T-cell (primary cell): ENCODE data around the gene UBE2V1. TPM values are rescaled to one million over a fixed set of nuclear protein-coding genes. Genes with fewer than 3 reads are reported as not detected.
A peak's percentile ranks its signal among the peaks of the same experiment; 100 is the strongest.

Source experiments
- ATAC-seq, 4 experiments: fragments of 200-7000 bp in 3 of 4; fragments of 150-1000 bp in 1 of 4; cut with Tn5 transposase; replicated peaks in 1 of 4; 1 replicate in 3 of 4; 2 replicates in 1 of 4; pipeline ENCODE4 v1.10.0; 2021; ENCODE audit warnings: moderate library complexity in 3 of 4, mild to moderate bottlenecking in 2 of 4, moderate number of reproducible peaks in 1 of 4
- CTCF ChIA-PET, 2 donors: fragments of 300-600 bp; sonication (Branson Sonifier 250); formaldehyde crosslinking; loops; one replicate each; lab custom pipeline; 2022; ENCODE audit warnings: antibody characterized with exemption in 2 of 2; lab: Charles Lee
- POLR2A ChIA-PET, 2 donors: fragments of 300-600 bp; sonication (Branson Sonifier 250); formaldehyde crosslinking; loops; one replicate each; lab custom pipeline; 2022; ENCODE audit warnings: antibody characterized with exemption in 2 of 2; lab: Charles Lee
- DNase-seq, 35 experiments: peaks; one replicate each; pipeline versions ENCODE4 v3.0.0 to v3.0.0-alpha.2; 2013 to 2023
- H3K27ac ChIP-seq: one replicate; pipeline ENCODE4 v1.5.1; 2013; ENCODE audit warnings: low read length
- H3K27me3 ChIP-seq, 2 experiments: replicated peaks in 1 of 2; 1 replicate in 1 of 2; 2 replicates in 1 of 2; pipeline versions ENCODE4 v1.6.1 to v1.7.0; 2013; ENCODE audit warnings: low read length in 1 of 2, mixed read lengths in 1 of 2; ENCODE audit not compliant: control insufficient read depth in 2 of 2, insufficient read depth in 2 of 2; ENCODE audit errors: extremely low read depth in 1 of 2
- H3K36me3 ChIP-seq, 2 donors: 1 replicate in 1 of 2; 2 replicates in 1 of 2; pipeline versions ENCODE4 v1.6.1 to v1.7.0; 2013; ENCODE audit warnings: low read length in 1 of 2; ENCODE audit not compliant: control insufficient read depth in 2 of 2, insufficient read depth in 1 of 2; ENCODE audit errors: extremely low read depth in 1 of 2
- H3K4me1 ChIP-seq, 2 experiments: 1 replicate in 1 of 2; 2 replicates in 1 of 2; pipeline versions ENCODE4 v1.6.1 to v1.7.0; 2013; ENCODE audit warnings: low read length in 2 of 2, mixed read lengths in 1 of 2; ENCODE audit not compliant: insufficient read depth in 2 of 2, control insufficient read depth in 1 of 2; ENCODE audit errors: extremely low read depth in 1 of 2
- H3K4me3 ChIP-seq, 2 donors: 1 replicate in 1 of 2; 2 replicates in 1 of 2; pipeline versions ENCODE4 v1.5.1 to v1.7.0; 2013; ENCODE audit warnings: mild to moderate bottlenecking in 2 of 2, low read length in 1 of 2, moderate library complexity in 1 of 2; ENCODE audit not compliant: control insufficient read depth in 1 of 2; ENCODE audit errors: extremely low read depth in 1 of 2
- H3K9me3 ChIP-seq: 2 replicates; pipeline ENCODE4 v1.7.0; 2013
- H3K27ac Mint-ChIP-seq, 2 donors: one replicate each; pipeline ENCODE4 v1.8.0; 2020 to 2021; ENCODE audit warnings: mild to moderate bottlenecking in 2 of 2, mixed read lengths in 2 of 2
- H3K27me3 Mint-ChIP-seq, 2 donors: one replicate each; pipeline ENCODE4 v1.8.0; 2021 to 2022; ENCODE audit warnings: mixed read lengths in 2 of 2
- H3K36me3 Mint-ChIP-seq: one replicate; pipeline ENCODE4 v1.8.0; 2021; ENCODE audit warnings: mixed read lengths
- H3K4me1 Mint-ChIP-seq, 3 donors: one replicate each; pipeline ENCODE4 v1.8.0; 2020 to 2022; ENCODE audit warnings: mixed read lengths in 3 of 3, mild to moderate bottlenecking in 1 of 3
- H3K4me3 Mint-ChIP-seq, 3 donors: one replicate each; pipeline ENCODE4 v1.8.0; 2020 to 2022; ENCODE audit warnings: mild to moderate bottlenecking in 3 of 3, mixed read lengths in 3 of 3, moderate library complexity in 3 of 3
- H3K9me3 Mint-ChIP-seq, 3 donors: one replicate each; pipeline ENCODE4 v1.8.0; 2020 to 2022; ENCODE audit warnings: mixed read lengths in 3 of 3
- WGBS: methylation state at CpG from one replicate; pipeline ENCODE4 v1.1.5; 2013; ENCODE audit warnings: missing lambda C conversion rate; ENCODE audit not compliant: insufficient coverage; 5-methylcytosine and 5-hydroxymethylcytosine counted together
- total RNA-seq, 35 experiments: library from RNA in 6 of 35; stranded (reverse) in 6 of 35; fragments of 120-200 nt in 1 of 35; gene quantifications; one replicate each; pipeline versions ENCODE4 v1.2.1 to v1.2.4 and lab custom pipeline; 2013 to 2026

Gene UBE2V1
- total RNA-seq, 5 donors from 2014 or later (not counting 1 experiment from before 2014, with no cell fraction given), result 107 to 194 (median 116) TPM

DNA sequence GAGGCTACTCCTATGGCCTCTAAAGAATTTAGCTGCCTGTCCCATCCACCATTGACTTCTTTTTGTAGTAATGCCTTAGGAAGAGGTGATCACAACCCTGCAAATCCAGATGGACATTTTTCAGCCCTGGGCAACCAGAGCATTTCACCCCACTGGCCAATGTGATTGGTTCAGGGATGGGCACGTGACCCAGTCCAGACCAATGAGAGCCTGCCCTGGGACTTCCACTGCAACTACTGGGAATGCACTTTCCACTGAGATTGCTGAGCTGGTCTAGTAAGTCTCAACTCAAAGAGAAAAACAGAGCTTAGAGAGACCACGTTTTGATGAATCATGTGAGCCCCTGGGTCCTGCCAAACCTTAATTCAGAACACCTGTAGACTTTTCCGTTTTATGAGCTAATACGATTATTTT is 8.9 kb upstream of the UBE2V1 start:
- ChIA-PET POLR2A (interaction anchor here (0.6 to 0.7 kb wide), 2 partner anchors 13 to 123 kb away, joined by 3 to 16 read pairs; no protein-coding TSS in a partner anchor), CTCF (interaction anchor here (0.6 to 4.7 kb wide), 10 partner anchors 9 to 60 kb away, joined by 3 to 55 read pairs (median 4); partner anchors contain the start of gene UBE2V1 (in 1 of the 2))
- no peak for DNase-seq
- Mint-ChIP-seq H3K27ac (peak overlapping the region in 1 of 2 donors; percentile 11), H3K4me3 (no peak overlapping the region), H3K9me3 (no peaks in the 10 kb centered on the region), H3K36me3 (peaks cover 27% of the 10 kb centered on the region), H3K4me1 (peaks cover 4 to 7% (median 5%) of the 10 kb centered on the region in 3 donors), H3K27me3 (no peaks in the 10 kb centered on the region)
- peaks cover 14 to 23% of the 10 kb centered on the region in 2 donors for H3K36me3 ChIP-seq
- ATAC-seq, result no peak
- no peaks in the 10 kb centered on the region for H3K9me3 ChIP-seq
- 100% methylated on average over 2 of the region's 4 CpGs for WGBS
- H3K27ac ChIP-seq, result no peak overlapping the region
- no peak overlapping the region for H3K4me3 ChIP-seq
- peaks cover 0 to 4% of the 10 kb centered on the region in 2 experiments for H3K4me1 ChIP-seq
- no peaks in the 10 kb centered on the region for H3K27me3 ChIP-seq

DNA sequence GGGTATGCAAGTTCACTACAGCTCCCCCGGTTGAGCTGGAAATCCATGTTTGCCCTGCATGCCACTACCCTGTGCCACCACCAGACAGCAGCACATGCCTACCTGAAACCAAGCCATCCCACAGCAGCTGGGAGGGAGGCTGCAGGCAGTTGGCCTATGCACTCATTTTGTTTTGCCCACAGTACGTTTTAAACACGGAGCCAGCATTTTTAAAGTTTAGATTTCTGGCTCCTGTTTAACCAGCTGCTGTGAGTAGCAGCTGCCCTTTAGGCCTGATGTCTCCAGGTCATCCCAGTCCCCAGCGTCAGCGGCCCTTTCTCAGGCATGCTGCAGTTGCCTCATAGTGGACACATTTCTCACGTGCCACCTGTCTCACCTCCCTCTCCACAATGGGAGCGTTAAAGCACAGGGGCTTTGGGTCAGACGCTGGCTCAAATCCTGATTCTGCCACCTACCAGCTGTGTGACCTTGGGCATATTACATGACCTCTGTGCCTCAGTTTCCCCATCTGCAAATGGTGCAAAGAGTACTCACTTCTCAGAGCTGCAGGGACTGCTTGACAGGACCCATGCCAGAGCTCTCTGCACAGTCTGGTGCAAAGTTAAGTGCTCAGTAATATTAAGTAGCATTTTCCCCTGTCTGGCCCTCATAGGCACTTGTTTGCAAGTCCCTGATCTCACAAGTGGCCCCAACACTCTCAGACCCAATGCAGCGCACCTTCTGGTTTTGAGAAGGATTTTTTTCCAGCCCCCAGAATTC is 8.2 kb upstream of the UBE2V1 start:
- Mint-ChIP-seq H3K9me3 (no peaks in the 10 kb centered on the region), H3K27me3 (no peaks in the 10 kb centered on the region), H3K4me1 (peaks cover 7 to 9% (median 7%) of the 10 kb centered on the region in 3 donors), H3K27ac (peak overlapping the region in 1 of 2 donors; percentile 6), H3K36me3 (peaks cover 23% of the 10 kb centered on the region), H3K4me3 (no peak overlapping the region)
- peaks cover 8 to 16% of the 10 kb centered on the region in 2 donors for H3K36me3 ChIP-seq
- H3K27ac ChIP-seq, result no peak overlapping the region
- H3K4me3 ChIP-seq, result no peak overlapping the region
- ATAC-seq, result peak; percentile 72 to 82 (median 75)
- WGBS, result 58% methylated on average over 7 of the region's 9 CpGs
- H3K9me3 ChIP-seq, result no peaks in the 10 kb centered on the region
- ChIA-PET CTCF (interaction anchor here (0.5 to 4.7 kb wide), 22 partner anchors 8 to 1649 kb away, joined by 3 to 55 read pairs (median 4); partner anchors contain the start of genes PEDS1 (in 1 of the 2) and UBE2V1 (in 1 of the 2)), POLR2A (interaction anchor here (0.7 to 0.9 kb wide), 2 partner anchors 47 to 367 kb away, joined by 3 to 4 read pairs; no protein-coding TSS in a partner anchor)
- peaks cover 0 to 9% of the 10 kb centered on the region in 2 experiments for H3K4me1 ChIP-seq
- peak; percentile 41 to 80 (median 60) for DNase-seq
- no peaks in the 10 kb centered on the region for H3K27me3 ChIP-seq

DNA sequence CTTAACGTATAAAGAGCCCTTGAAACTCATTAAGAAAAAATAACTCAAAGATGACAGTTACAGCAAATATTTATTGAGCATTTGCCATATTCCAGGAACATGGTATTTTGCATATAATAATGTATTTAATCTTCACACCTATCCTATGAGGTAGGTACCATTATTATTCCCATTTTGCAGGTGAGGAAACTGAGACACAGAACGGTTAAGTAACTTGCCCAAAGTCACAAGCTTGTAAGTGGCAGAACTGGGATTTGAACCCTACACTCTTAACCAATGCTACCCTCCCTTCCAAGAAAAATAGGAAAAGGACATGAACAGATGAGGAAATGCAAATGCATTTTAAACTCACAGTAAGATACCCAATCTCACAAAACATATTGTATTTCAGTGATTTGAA is 5.3 kb upstream of the UBE2V1 start:
- no peaks in the 10 kb centered on the region for H3K9me3 ChIP-seq
- peaks cover 16 to 28% of the 10 kb centered on the region in 2 experiments for H3K4me1 ChIP-seq
- ATAC-seq, result no peak
- ChIA-PET POLR2A (interaction anchor here in 1 of 2 donors (0.6 kb wide), 1 partner anchor 58 kb away, joined by 4 read pairs; no protein-coding TSS in a partner anchor), CTCF (interaction anchor here (0.7 to 1.2 kb wide), 3 partner anchors 48 to 626 kb away, joined by 3 read pairs; no protein-coding TSS in a partner anchor)
- Mint-ChIP-seq H3K9me3 (no peaks in the 10 kb centered on the region), H3K4me1 (peaks cover 33 to 37% (median 33%) of the 10 kb centered on the region in 3 donors), H3K27me3 (no peaks in the 10 kb centered on the region), H3K4me3 (no peak overlapping the region), H3K27ac (no peak overlapping the region), H3K36me3 (no peaks in the 10 kb centered on the region)
- no peak overlapping the region for H3K4me3 ChIP-seq
- H3K27ac ChIP-seq, result no peak overlapping the region
- no CpG with 5 or more reads among the region's 2 CpGs for WGBS
- H3K27me3 ChIP-seq, result no peaks in the 10 kb centered on the region
- no peaks in the 10 kb centered on the region for H3K36me3 ChIP-seq
- DNase-seq, result no peak

DNA sequence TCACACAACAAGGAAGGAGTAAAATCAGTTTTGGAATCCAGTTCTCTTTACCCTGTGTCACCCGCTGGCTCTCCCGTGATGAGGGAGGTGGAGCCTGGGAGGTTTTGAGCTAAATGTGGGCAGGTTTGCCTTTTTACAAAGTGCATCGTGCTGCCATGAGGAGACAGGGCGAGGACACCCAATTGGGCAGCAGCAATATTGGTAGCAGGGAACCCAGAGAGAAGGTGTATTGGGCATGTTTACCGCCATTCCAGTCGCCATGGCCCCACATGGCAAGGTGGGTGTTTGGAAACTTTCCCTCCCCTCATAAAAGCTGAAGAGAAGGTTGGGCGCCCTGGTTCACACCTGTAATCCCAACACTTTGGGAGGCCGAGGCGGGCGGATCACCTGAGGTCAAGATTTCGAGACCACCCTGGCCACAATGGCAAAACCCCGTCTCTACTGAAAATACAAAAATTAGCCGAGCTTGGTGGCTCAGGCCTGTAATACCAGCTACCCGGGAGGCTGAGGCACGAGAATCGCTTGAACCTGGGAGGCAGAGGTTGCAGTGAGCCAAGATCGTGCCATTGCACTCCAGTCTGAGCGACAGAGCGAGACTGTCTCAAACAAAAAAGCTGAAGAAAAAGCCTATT is 3.5 kb upstream of the UBE2V1 start:
- Histone ChIP-seq H3K36me3 (no peaks in the 10 kb centered on the region), H3K4me3 (peak overlapping the region in 1 of 2 donors; percentile 47), H3K4me1 (peaks cover 23 to 40% of the 10 kb centered on the region in 2 experiments), H3K9me3 (no peaks in the 10 kb centered on the region), H3K27ac (peak overlapping the region; percentile 54), H3K27me3 (no peaks in the 10 kb centered on the region)
- peak overlapping the region; percentile 82 to 94 (median 86) for H3K4me3 Mint-ChIP-seq
- no peaks in the 10 kb centered on the region for H3K27me3 Mint-ChIP-seq
- H3K4me1 Mint-ChIP-seq, result peaks cover 46 to 53% (median 46%) of the 10 kb centered on the region in 3 donors
- ChIA-PET POLR2A (interaction anchor here (0.5 to 1.2 kb wide), 7 partner anchors 11 to 200 kb away, joined by 3 to 5 read pairs (median 3); partner anchors contain the start of genes PEDS1 (in 1 of the 2) and SNAI1 (in 1 of the 2)), CTCF (interaction anchor here (0.6 to 2.0 kb wide), 15 partner anchors 24 to 472 kb away, joined by 3 to 16 read pairs (median 4); partner anchors contain the start of gene PEDS1 (in 1 of the 2))
- H3K9me3 Mint-ChIP-seq, result no peaks in the 10 kb centered on the region
- peak overlapping the region; percentile 91 to 94 for H3K27ac Mint-ChIP-seq
- no peaks in the 10 kb centered on the region for H3K36me3 Mint-ChIP-seq
- 95% methylated on average over 10 of the region's 19 CpGs for WGBS
- DNase-seq (no peak), ATAC-seq (no peak)

DNA sequence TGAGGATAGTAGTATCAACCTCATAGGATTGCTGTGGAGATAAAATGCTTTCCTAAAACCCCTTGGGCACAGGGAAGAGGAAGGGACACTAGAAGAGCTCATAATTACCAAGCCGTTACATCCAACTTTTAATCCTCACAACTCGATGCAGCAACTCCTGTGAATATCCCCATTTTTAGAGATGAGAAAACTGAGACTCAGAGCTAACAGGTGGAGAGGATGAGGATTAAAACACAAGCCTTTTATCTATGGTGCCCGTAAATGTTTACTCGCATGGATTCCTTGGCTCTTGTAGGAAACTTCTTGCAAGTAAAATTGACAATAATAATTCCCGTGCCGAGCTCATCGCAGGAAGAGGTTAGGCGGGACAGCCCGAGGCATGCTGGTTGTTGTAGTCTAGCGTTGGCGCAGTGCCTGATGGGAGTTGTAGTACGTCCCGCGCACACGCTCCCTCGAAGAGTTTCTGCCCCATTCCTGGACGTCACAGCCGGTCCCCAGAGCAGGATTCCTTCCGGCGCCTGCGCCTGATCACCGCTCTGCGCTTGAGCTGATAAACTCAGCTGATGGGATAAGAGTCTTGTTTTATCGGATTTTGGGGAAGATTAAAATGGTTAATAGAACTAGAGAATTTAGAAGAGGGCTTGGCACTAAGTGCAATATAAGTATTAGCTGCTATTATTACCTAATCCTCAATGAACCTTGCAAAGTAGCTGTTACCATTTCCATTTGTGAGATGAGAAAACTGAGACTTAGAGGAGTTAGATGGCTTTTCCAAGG is 2.8 kb upstream of the UBE2V1 start:
- ChIA-PET POLR2A (interaction anchor here (0.5 to 1.2 kb wide), 6 partner anchors 10 to 199 kb away, joined by 3 to 6 read pairs (median 3); partner anchors contain the start of gene SNAI1 (in 1 of the 2)), CTCF (interaction anchor here (0.5 to 2.0 kb wide), 18 partner anchors 11 to 675 kb away, joined by 3 to 16 read pairs (median 4); partner anchors contain the start of gene PEDS1 (in 1 of the 2))
- no peaks in the 10 kb centered on the region for H3K27me3 ChIP-seq
- H3K4me1 ChIP-seq, result peaks cover 30 to 43% of the 10 kb centered on the region in 2 experiments
- Mint-ChIP-seq H3K36me3 (no peaks in the 10 kb centered on the region), H3K4me3 (peak overlapping the region; percentile 82 to 94 (median 86)), H3K4me1 (peaks cover 51 to 55% (median 52%) of the 10 kb centered on the region in 3 donors), H3K27me3 (no peaks in the 10 kb centered on the region), H3K27ac (peak overlapping the region; percentile 91 to 94), H3K9me3 (no peaks in the 10 kb centered on the region)
- DNase-seq, result peak; percentile 80 to 92 (median 87)
- peak; percentile 77 to 85 (median 80) for ATAC-seq
- WGBS, result 0% methylated on average over 18 of the region's 24 CpGs
- peak overlapping the region; percentile 47 to 55 for H3K4me3 ChIP-seq
- H3K9me3 ChIP-seq, result no peaks in the 10 kb centered on the region
- H3K36me3 ChIP-seq, result no peaks in the 10 kb centered on the region
- H3K27ac ChIP-seq, result peak overlapping the region; percentile 54
